CD4-positive, alpha-beta memory T cell (primary cell): ENCODE results near the gene METRNL. TPM values are rescaled to one million over a fixed set of nuclear protein-coding genes. Genes with fewer than 3 reads are reported as not detected.

Experiments used
- CTCF ChIA-PET: fragments of 350-600 bp; sonication (Branson Sonifier 250); formaldehyde crosslinking; loops from one replicate; lab custom pipeline; 2021; ENCODE audit warnings: inconsistent platforms; ENCODE audit not compliant: partially characterized antibody; lab: Charles Lee
- POLR2A ChIA-PET: fragments of 350-600 bp; sonication (Branson Sonifier 250); formaldehyde crosslinking; loops from one replicate; lab custom pipeline; 2021; ENCODE audit not compliant: partially characterized antibody; lab: Charles Lee
- DNase-seq, 5 donors: peaks; one replicate each; pipeline versions ENCODE4 v3.0.0 to v3.0.0-alpha.2; 2020 to 2022; ENCODE audit warnings: mixed read lengths in 1 of 5
- H3K27ac ChIP-seq: one replicate; pipeline ENCODE4 v1.7.0; 2013; ENCODE audit warnings: low read depth, low read length
- H3K27me3 ChIP-seq: 2 replicates; pipeline ENCODE4 v1.7.0; 2013; ENCODE audit warnings: mild to moderate bottlenecking, low read length, moderate library complexity; ENCODE audit not compliant: insufficient read depth
- H3K36me3 ChIP-seq: 2 replicates; pipeline ENCODE4 v1.7.0; 2013; ENCODE audit warnings: mild to moderate bottlenecking, low read length, moderate library complexity; ENCODE audit not compliant: insufficient read depth
- H3K4me1 ChIP-seq: 2 replicates; pipeline ENCODE4 v1.7.0; 2013; ENCODE audit warnings: mild to moderate bottlenecking, low read length, moderate library complexity; ENCODE audit not compliant: insufficient read depth
- H3K4me3 ChIP-seq, 2 donors: one replicate each; pipeline ENCODE4 v1.7.0; 2013; ENCODE audit warnings: low read length in 2 of 2, mild to moderate bottlenecking in 1 of 2
- H3K9me3 ChIP-seq, 2 donors: one replicate each; pipeline ENCODE4 v1.7.0; 2013; ENCODE audit warnings: low read length in 2 of 2, control low read depth in 1 of 2; ENCODE audit not compliant: control insufficient read depth in 1 of 2
- H3K27ac Mint-ChIP-seq, 7 donors: one replicate each; pipeline ENCODE4 v1.8.0; 2020 to 2021; ENCODE audit warnings: mixed read lengths in 7 of 7, mild to moderate bottlenecking in 6 of 7, inconsistent platforms in 3 of 7, moderate library complexity in 3 of 7
- H3K27me3 Mint-ChIP-seq, 2 donors: one replicate each; pipeline ENCODE4 v1.8.0; 2020 to 2021; ENCODE audit warnings: mixed read lengths in 2 of 2
- H3K36me3 Mint-ChIP-seq, 2 donors: one replicate each; pipeline ENCODE4 v1.8.0; 2020 to 2021; ENCODE audit warnings: mixed read lengths in 2 of 2, inconsistent platforms in 1 of 2, mild to moderate bottlenecking in 1 of 2
- H3K4me1 Mint-ChIP-seq, 4 donors: one replicate each; pipeline ENCODE4 v1.8.0; 2020 to 2021; ENCODE audit warnings: mixed read lengths in 4 of 4, mild to moderate bottlenecking in 1 of 4
- H3K4me3 Mint-ChIP-seq, 8 donors: one replicate each; pipeline ENCODE4 v1.8.0; 2020 to 2021; ENCODE audit warnings: mixed read lengths in 8 of 8, mild to moderate bottlenecking in 7 of 8, moderate library complexity in 6 of 8, inconsistent platforms in 3 of 8
- H3K9me3 Mint-ChIP-seq, 8 donors: one replicate each; pipeline ENCODE4 v1.8.0; 2020 to 2021; ENCODE audit warnings: mixed read lengths in 8 of 8, mild to moderate bottlenecking in 5 of 8, inconsistent platforms in 3 of 8, moderate library complexity in 1 of 8
- intact Hi-C: fragments of 100-400 bp; cut with micrococcal nuclease; formaldehyde crosslinking; loops from one replicate; pipeline ENCODE4 v1.15.1; 2023
- polyA plus RNA-seq, 2 donors: library from polyadenylated mRNA; unstranded; fragments of 300-500 nt; fragmentation: Illumina TruSeq; gene quantifications; one replicate each; pipeline ENCODE4 v1.2.3, GENCODE V29; 2021
- total RNA-seq, 2 experiments: library from RNA; stranded (reverse); gene quantifications; one replicate each; pipeline ENCODE4 v1.2.3, GENCODE V29; 2021

METRNL gene
- total and polyA plus RNA-seq, 4 experiments from 2014 or later: 0.67 to 6.5 (median 4.0) TPM

DNA sequence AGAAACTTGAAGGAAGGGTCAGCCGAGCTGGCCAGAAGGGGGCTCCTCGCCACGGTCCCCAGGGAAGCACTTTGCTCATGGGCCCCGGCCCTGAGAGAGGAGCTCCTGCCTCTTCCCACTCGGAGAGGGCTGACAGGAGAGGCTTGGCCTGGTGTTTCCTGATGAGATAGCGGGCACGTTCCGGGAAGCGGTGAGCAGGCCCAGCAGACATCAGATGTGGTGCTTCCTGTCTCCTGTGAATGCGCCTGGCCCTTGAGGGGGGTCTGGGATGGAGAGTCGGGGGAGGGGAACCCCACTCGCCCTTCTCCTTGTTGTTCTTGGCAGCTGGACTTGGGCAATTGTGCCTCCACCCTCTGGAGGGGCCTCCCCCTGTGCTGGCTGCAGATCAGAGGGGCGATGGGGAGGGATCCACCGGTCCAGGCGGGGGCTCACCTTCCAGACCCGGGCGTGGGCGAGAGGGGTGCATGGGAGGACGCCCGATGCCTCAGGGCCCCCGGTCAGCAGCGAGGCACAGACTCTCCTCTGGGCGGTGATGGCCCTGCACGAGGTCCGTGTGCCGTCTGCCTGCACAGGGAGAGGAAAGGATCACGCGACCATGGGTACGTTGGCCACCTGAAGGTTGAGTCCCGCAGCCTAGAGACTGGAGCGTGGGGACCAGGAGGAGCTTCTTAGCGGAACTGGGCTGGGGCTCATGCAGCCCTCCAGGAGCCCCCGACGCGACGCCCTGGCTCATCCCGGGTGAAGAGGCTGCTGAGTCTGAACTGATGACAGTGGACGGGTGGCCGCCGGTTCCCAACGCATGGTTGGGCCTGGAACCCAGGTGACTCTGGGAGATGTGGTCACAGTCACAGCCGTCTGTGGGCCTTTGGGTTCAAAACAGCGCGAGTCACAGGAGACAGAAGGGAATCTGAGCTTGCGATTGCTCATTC, 25.4 kb downstream of the METRNL start:
- H3K27me3 ChIP-seq: no peaks in the 10 kb centered on the region
- CTCF ChIA-PET: no interaction called here
- H3K27me3 Mint-ChIP-seq: peaks cover 7 to 14% of the 10 kb centered on the region in 2 donors
- H3K27ac Mint-ChIP-seq: no peak overlapping the region
- DNase-seq: peak in 1 of 5 donors; percentile 25
- H3K4me1 ChIP-seq: peaks cover 6% of the 10 kb centered on the region
- H3K36me3 ChIP-seq: no peaks in the 10 kb centered on the region
- no peak overlapping the region for H3K27ac ChIP-seq
- H3K4me3 ChIP-seq: no peak overlapping the region
- H3K4me3 Mint-ChIP-seq: peak overlapping the region in 1 of 8 donors; percentile 42
- intact Hi-C loops: no loop called here
- H3K9me3 ChIP-seq: no peaks in the 10 kb centered on the region
- H3K36me3 Mint-ChIP-seq: no peaks in the 10 kb centered on the region
- no peaks in the 10 kb centered on the region for H3K9me3 Mint-ChIP-seq
- H3K4me1 Mint-ChIP-seq: peaks cover 0 to 6% (median 3%) of the 10 kb centered on the region in 4 donors
- POLR2A ChIA-PET: no interaction called here

GRCh38 chr17:83105512-83105911, 26.1 kb downstream of the METRNL start:
- Histone ChIP-seq H3K27ac (no peak overlapping the region), H3K36me3 (no peaks in the 10 kb centered on the region), H3K9me3 (no peaks in the 10 kb centered on the region), H3K4me1 (peaks cover 6% of the 10 kb centered on the region), H3K4me3 (no peak overlapping the region), H3K27me3 (no peaks in the 10 kb centered on the region)
- CTCF ChIA-PET: no interaction called here
- peak overlapping the region in 1 of 8 donors; percentile 42 for H3K4me3 Mint-ChIP-seq
- POLR2A ChIA-PET: no interaction called here
- H3K4me1 Mint-ChIP-seq: peaks cover 0 to 6% (median under 1%) of the 10 kb centered on the region in 4 donors
- no peaks in the 10 kb centered on the region for H3K9me3 Mint-ChIP-seq
- intact Hi-C loops: no loop called here
- peak in 1 of 5 donors; percentile 18 for DNase-seq
- H3K27ac Mint-ChIP-seq: no peak overlapping the region
- no peaks in the 10 kb centered on the region for H3K36me3 Mint-ChIP-seq
- peaks cover 5 to 11% of the 10 kb centered on the region in 2 donors for H3K27me3 Mint-ChIP-seq

- Histone ChIP-seq H3K9me3 (no peaks in the 10 kb centered on the region), H3K4me3 (no peak overlapping the region), H3K36me3 (no peaks in the 10 kb centered on the region), H3K4me1 (peaks cover 2% of the 10 kb centered on the region), H3K27ac (no peak overlapping the region), H3K27me3 (no peaks in the 10 kb centered on the region)
- intact Hi-C loops: no loop called here
- Mint-ChIP-seq H3K36me3 (no peaks in the 10 kb centered on the region), H3K4me1 (peaks cover 0 to 6% (median 0%) of the 10 kb centered on the region in 4 donors), H3K4me3 (no peak overlapping the region), H3K27ac (peak overlapping the region in 1 of 7 donors; percentile 2), H3K27me3 (peaks cover 5 to 13% of the 10 kb centered on the region in 2 donors), H3K9me3 (no peaks in the 10 kb centered on the region)
- CTCF ChIA-PET: no interaction called here
- no peak for DNase-seq
- POLR2A ChIA-PET: no interaction called here
These were observed 26.7 kb downstream of the METRNL start for GRCh38 chr17:83106056-83106588.

- peaks cover 2 to 12% of the 10 kb centered on the region in 2 donors for H3K27me3 Mint-ChIP-seq
- intact Hi-C loops: no loop called here
- H3K27ac Mint-ChIP-seq: peak overlapping the region in 1 of 7 donors; percentile 45
- peaks cover 0 to 6% (median 0%) of the 10 kb centered on the region in 4 donors for H3K4me1 Mint-ChIP-seq
- Histone ChIP-seq H3K9me3 (no peaks in the 10 kb centered on the region), H3K27ac (no peak overlapping the region), H3K27me3 (no peaks in the 10 kb centered on the region), H3K36me3 (no peaks in the 10 kb centered on the region), H3K4me1 (no peaks in the 10 kb centered on the region), H3K4me3 (no peak overlapping the region)
- H3K36me3 Mint-ChIP-seq: no peaks in the 10 kb centered on the region
- DNase-seq: peak in 1 of 5 donors; percentile 8
- H3K9me3 Mint-ChIP-seq: no peaks in the 10 kb centered on the region
- CTCF ChIA-PET: no interaction called here
- no peak overlapping the region for H3K4me3 Mint-ChIP-seq
- POLR2A ChIA-PET: no interaction called here
These were observed 27.7 kb downstream of the METRNL start for GRCh38 chr17:83106913-83107655.

- CTCF ChIA-PET: no interaction called here
These were observed 28.2 kb downstream of the METRNL start for GRCh38 chr17:83107656-83108048.

GRCh38 chr17:83108709-83109108, 29.3 kb downstream of the METRNL start:
- peak overlapping the region in 3 of 7 donors; percentile 17 to 49 (median 46) for H3K27ac Mint-ChIP-seq
- peaks cover 0 to 6% (median 0%) of the 10 kb centered on the region in 4 donors for H3K4me1 Mint-ChIP-seq

More at GRCh38 chr17:83107656-83108048, 28.2 kb downstream of the METRNL start:
- Mint-ChIP-seq H3K27me3 (peaks cover 2 to 13% of the 10 kb centered on the region in 2 donors), H3K4me1 (peaks cover 0 to 6% (median 0%) of the 10 kb centered on the region in 4 donors), H3K4me3 (no peak overlapping the region), H3K27ac (peak overlapping the region in 1 of 7 donors; percentile 45), H3K36me3 (no peaks in the 10 kb centered on the region), H3K9me3 (no peaks in the 10 kb centered on the region)
- Histone ChIP-seq H3K9me3 (no peaks in the 10 kb centered on the region), H3K36me3 (no peaks in the 10 kb centered on the region), H3K4me1 (no peaks in the 10 kb centered on the region), H3K27me3 (no peaks in the 10 kb centered on the region), H3K27ac (no peak overlapping the region), H3K4me3 (no peak overlapping the region)
- POLR2A ChIA-PET: no interaction called here
- DNase-seq: peak in 1 of 5 donors; percentile 25
- intact Hi-C loops: no loop called here

DNA sequence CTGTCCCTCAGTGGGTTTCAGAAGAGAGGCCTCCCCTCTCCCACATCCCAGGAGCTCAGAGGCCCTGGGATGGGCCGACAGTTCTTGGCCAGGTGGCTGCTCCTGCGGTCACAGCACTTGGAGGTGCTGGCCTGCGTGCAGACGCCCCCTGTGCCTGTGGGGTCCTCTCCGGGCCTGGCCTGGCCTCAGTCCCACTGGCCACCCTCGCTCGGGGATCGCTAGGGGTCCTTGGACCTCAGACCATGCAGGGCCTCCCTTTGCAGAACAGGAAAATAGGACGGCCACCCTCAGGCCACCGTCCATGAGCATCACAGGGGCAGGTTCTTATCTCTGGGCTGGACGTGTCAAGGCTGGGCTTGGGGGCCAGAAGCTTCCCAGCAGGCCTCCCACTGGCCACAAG, 30.0 kb downstream of the METRNL start:
- H3K27ac Mint-ChIP-seq: peak overlapping the region in 1 of 7 donors; percentile 17
- CTCF ChIA-PET: no interaction called here

More at GRCh38 chr17:83108709-83109108, 29.3 kb downstream of the METRNL start:
- no peak overlapping the region for H3K27ac ChIP-seq
- no peaks in the 10 kb centered on the region for H3K27me3 ChIP-seq
- H3K4me3 ChIP-seq: no peak overlapping the region
- Mint-ChIP-seq H3K36me3 (no peaks in the 10 kb centered on the region), H3K27me3 (peaks cover 2 to 13% of the 10 kb centered on the region in 2 donors), H3K9me3 (no peaks in the 10 kb centered on the region), H3K4me3 (no peak overlapping the region)
- H3K4me1 ChIP-seq: no peaks in the 10 kb centered on the region
- no peaks in the 10 kb centered on the region for H3K36me3 ChIP-seq
- intact Hi-C loops: no loop called here
- no peak for DNase-seq
- CTCF ChIA-PET: no interaction called here
- POLR2A ChIA-PET: no interaction called here
- no peaks in the 10 kb centered on the region for H3K9me3 ChIP-seq

More for the DNA sequence above, 30.0 kb downstream of the METRNL start:
- Mint-ChIP-seq H3K36me3 (no peaks in the 10 kb centered on the region), H3K27me3 (peaks cover 2 to 13% of the 10 kb centered on the region in 2 donors), H3K4me3 (no peak overlapping the region), H3K9me3 (no peaks in the 10 kb centered on the region), H3K4me1 (peaks cover 0 to 4% (median 0%) of the 10 kb centered on the region in 4 donors)
- POLR2A ChIA-PET: no interaction called here
- Histone ChIP-seq H3K27ac (no peak overlapping the region), H3K4me1 (no peaks in the 10 kb centered on the region), H3K36me3 (no peaks in the 10 kb centered on the region), H3K9me3 (no peaks in the 10 kb centered on the region), H3K27me3 (no peaks in the 10 kb centered on the region), H3K4me3 (no peak overlapping the region)
- DNase-seq: no peak
- intact Hi-C loops: no loop called here
